GM19351 (cell line): Measurements from ENCODE around the gene REP15.
"Not testable (repeated sequence)": the region's sequence is repeated elsewhere in the genome, so short reads cannot be mapped to it uniquely, and the experiment has no call there.

Source experiments
- ATAC-seq: cut with Tn5 transposase; IDR thresholded peaks from one replicate; pipeline ENCODE4 v1.9.1; 2021; ENCODE audit warnings: mild to moderate bottlenecking, moderate library complexity; ENCODE audit not compliant: unreplicated experiment

The REP15 gene

GRCh38 chr12:27696293-27696652 is at the start of gene REP15:
Gene REP15 (plus strand): TSS chr12:27696447. CDS start chr12:27696563, 116 bp downstream.
- ATAC-seq: no peak

GRCh38 chr12:27650011-27650410 is 46.2 kb upstream of the REP15 start:
- no peak for ATAC-seq

- ATAC-seq: no peak
Observed at GRCh38 chr12:27651201-27651600, 45.0 kb upstream of the REP15 start.

- ATAC-seq: no peak
Observed at GRCh38 chr12:27652174-27652763, 44.0 kb upstream of the REP15 start.

GRCh38 chr12:27653661-27654060 is 42.6 kb upstream of the REP15 start:
- ATAC-seq: no peak

- ATAC-seq: not testable (repeated sequence)
Observed at GRCh38 chr12:27655476-27655875, 40.8 kb upstream of the REP15 start.

- no peak for ATAC-seq
Observed at GRCh38 chr12:27657296-27657695, 39.0 kb upstream of the REP15 start.

GRCh38 chr12:27665704-27666103 is 30.5 kb upstream of the REP15 start:
- no peak for ATAC-seq

- ATAC-seq: no peak
Observed at GRCh38 chr12:27666510-27666909, 29.7 kb upstream of the REP15 start.

- no peak for ATAC-seq
Observed at GRCh38 chr12:27667540-27667939, 28.7 kb upstream of the REP15 start.

GRCh38 chr12:27672051-27672450 is 24.2 kb upstream of the REP15 start:
- no peak for ATAC-seq

- no peak for ATAC-seq
Observed at GRCh38 chr12:27672643-27673042, 23.6 kb upstream of the REP15 start.

GRCh38 chr12:27673101-27673718 is 23.0 kb upstream of the REP15 start:
- no peak for ATAC-seq

- ATAC-seq: no peak
Observed at GRCh38 chr12:27674989-27675388, 21.3 kb upstream of the REP15 start.

GRCh38 chr12:27680619-27681018 is 15.6 kb upstream of the REP15 start:
- ATAC-seq: no peak

GRCh38 chr12:27682534-27682933 is 13.7 kb upstream of the REP15 start:
- no peak for ATAC-seq

GRCh38 chr12:27685274-27685673 is 11.0 kb upstream of the REP15 start:
- no peak for ATAC-seq

GRCh38 chr12:27686147-27686546 is 10.1 kb upstream of the REP15 start:
- no peak for ATAC-seq

- no peak for ATAC-seq
Observed at GRCh38 chr12:27688671-27689070, 7.6 kb upstream of the REP15 start.

- no peak for ATAC-seq
Observed at GRCh38 chr12:27689558-27690180, 6.6 kb upstream of the REP15 start.

GRCh38 chr12:27693403-27693802 is 2.8 kb upstream of the REP15 start:
- no peak for ATAC-seq

- no peak for ATAC-seq
Observed at GRCh38 chr12:27695556-27696292, 523 bp upstream of the REP15 start.
